Glutamatergic neuron (in vitro differentiated cells): Measurements from ENCODE around the gene PKN1. TPM values are rescaled to one million over a fixed set of nuclear protein-coding genes. Genes with fewer than 3 reads are reported as not detected.

Source experiments
- DNase-seq: peaks from one replicate; pipeline ENCODE4 v3.0.0; 2022
- H3K27ac Mint-ChIP-seq: one replicate; pipeline ENCODE4 v1.8.0; 2020; ENCODE audit warnings: mild to moderate bottlenecking, mixed read lengths, inconsistent platforms; ENCODE audit not compliant: unreplicated experiment
- H3K27me3 Mint-ChIP-seq: one replicate; pipeline ENCODE4 v1.8.0; 2020; ENCODE audit warnings: mild to moderate bottlenecking, moderate library complexity, mixed read lengths, inconsistent platforms; ENCODE audit not compliant: unreplicated experiment
- H3K36me3 Mint-ChIP-seq: one replicate; pipeline ENCODE4 v1.8.0; 2020; ENCODE audit warnings: mild to moderate bottlenecking, mixed read lengths, inconsistent platforms; ENCODE audit not compliant: unreplicated experiment
- H3K4me1 Mint-ChIP-seq: one replicate; pipeline ENCODE4 v1.8.0; 2020; ENCODE audit warnings: mild to moderate bottlenecking, low read depth, mixed read lengths, inconsistent platforms; ENCODE audit not compliant: unreplicated experiment
- H3K4me3 Mint-ChIP-seq: one replicate; pipeline ENCODE4 v1.8.0; 2020; ENCODE audit warnings: mild to moderate bottlenecking, mixed read lengths, inconsistent platforms; ENCODE audit not compliant: unreplicated experiment
- H3K9me3 Mint-ChIP-seq: one replicate; pipeline ENCODE4 v1.8.0; 2020; ENCODE audit warnings: mild to moderate bottlenecking, moderate library complexity, mixed read lengths, inconsistent platforms; ENCODE audit not compliant: unreplicated experiment
- CTCF ChIP-seq: fragments of 200-600 bp; sonication (generic); IDR thresholded peaks from one replicate; pipeline ENCODE4 v1.5.0; 2021; ENCODE audit not compliant: partially characterized antibody, unreplicated experiment
- total RNA-seq: library from RNA; stranded (reverse); fragmentation: NEBNext Ultra II Directional; extraction: Animal tissue kit (Norgen Biotek cat#: 25700); gene quantifications from one replicate; pipeline ENCODE4 v1.2.1, GENCODE V29; 2021; ENCODE audit not compliant: unreplicated experiment

Gene PKN1
- total RNA-seq, 1 donor from 2014 or later, result 117 TPM

- H3K9me3 Mint-ChIP-seq, result peaks cover 3% of the 10 kb centered on the region
- H3K27ac Mint-ChIP-seq, result no peak overlapping the region
- TF ChIP-seq CTCF, result no peak
- no peaks in the 10 kb centered on the region for H3K36me3 Mint-ChIP-seq
- peaks cover 13% of the 10 kb centered on the region for H3K4me1 Mint-ChIP-seq
- no peak for DNase-seq
- no peak overlapping the region for H3K4me3 Mint-ChIP-seq
- peaks cover 11% of the 10 kb centered on the region for H3K27me3 Mint-ChIP-seq
Observed at GRCh38 chr19:14408491-14409145, 24.5 kb upstream of the PKN1 start.

- DNase-seq, result no peak
- TF ChIP-seq CTCF, result no peak
- H3K4me1 Mint-ChIP-seq, result peaks cover 17% of the 10 kb centered on the region
- no peak overlapping the region for H3K27ac Mint-ChIP-seq
- H3K9me3 Mint-ChIP-seq, result peaks cover 6% of the 10 kb centered on the region
- no peak overlapping the region for H3K4me3 Mint-ChIP-seq
- H3K27me3 Mint-ChIP-seq, result peaks cover 9% of the 10 kb centered on the region
- no peaks in the 10 kb centered on the region for H3K36me3 Mint-ChIP-seq
Observed at GRCh38 chr19:14409146-14410023, 23.7 kb upstream of the PKN1 start.

- H3K27me3 Mint-ChIP-seq, result peaks cover 13% of the 10 kb centered on the region
- DNase-seq, result no peak
- H3K4me3 Mint-ChIP-seq, result no peak overlapping the region
- H3K36me3 Mint-ChIP-seq, result no peaks in the 10 kb centered on the region
- peaks cover 21% of the 10 kb centered on the region for H3K4me1 Mint-ChIP-seq
- no peak for TF ChIP-seq CTCF
- peaks cover 8% of the 10 kb centered on the region for H3K9me3 Mint-ChIP-seq
- H3K27ac Mint-ChIP-seq, result no peak overlapping the region
Observed at GRCh38 chr19:14410091-14411051, 22.7 kb upstream of the PKN1 start.

GRCh38 chr19:14411161-14411937 lies 21.8 kb upstream of the PKN1 start:
- no peaks in the 10 kb centered on the region for H3K36me3 Mint-ChIP-seq
- peaks cover 17% of the 10 kb centered on the region for H3K27me3 Mint-ChIP-seq
- DNase-seq, result peak; percentile 47
- TF ChIP-seq CTCF, result no peak
- H3K4me3 Mint-ChIP-seq, result peak overlapping the region; percentile 49
- H3K9me3 Mint-ChIP-seq, result peaks cover 9% of the 10 kb centered on the region
- H3K4me1 Mint-ChIP-seq, result peaks cover 25% of the 10 kb centered on the region
- H3K27ac Mint-ChIP-seq, result peak overlapping the region; percentile 76
